IMR-90 (cell line): Measurements from ENCODE around the gene NEAT1. TPM values are rescaled to one million over a fixed set of nuclear protein-coding genes. Genes with fewer than 3 reads are reported as not detected.

ENCODE experiments used
- ATAC-seq: fragments of 200-7000 bp; cut with Tn5 transposase; 2 replicates; pipeline ENCODE4 v1.9.1; 2020; ENCODE audit warnings: low read depth, mild to moderate bottlenecking, moderate library complexity
- BruUV-seq: library from RNA; stranded (reverse); fragments of 400-500 nt; replicated peaks from 2 replicates; lab custom pipeline; 2021; lab: Mats Ljungman, UMichigan
- CTCF ChIA-PET: fragments of 300-600 bp; formaldehyde crosslinking; extraction: SDS; loops from one replicate; lab custom pipeline; 2021; ENCODE audit warnings: antibody characterized with exemption; lab: Yijun Ruan, JAX
- POLR2A ChIA-PET: fragments of 300-600 bp; sonication (Branson Sonifier 250); formaldehyde crosslinking; loops from one replicate; lab custom pipeline; 2022; ENCODE audit warnings: antibody characterized with exemption; ENCODE audit not compliant: unreplicated experiment; lab: Charles Lee
- DNase-seq: peaks from one replicate; pipeline ENCODE4 v3.0.0; 2013
- H2AFZ ChIP-seq: replicated peaks from 2 replicates; pipeline ENCODE3; 2013; ENCODE audit warnings: low read length, mild to moderate bottlenecking; ENCODE audit not compliant: poor library complexity
- H2AK5ac ChIP-seq: 2 replicates; pipeline ENCODE4 v1.6.1; 2013; ENCODE audit warnings: low read depth, low read length, inconsistent platforms
- H2AK9ac ChIP-seq: replicated peaks from 2 replicates; pipeline ENCODE3; 2013; ENCODE audit warnings: mild to moderate bottlenecking, low read depth, low read length, moderate library complexity; ENCODE audit not compliant: poor library complexity
- H2BK120ac ChIP-seq: 2 replicates; pipeline ENCODE4 v1.6.1; 2013; ENCODE audit warnings: low read depth, low read length, inconsistent platforms
- H2BK15ac ChIP-seq: 3 replicates; pipeline ENCODE4 v1.6.1; 2013; ENCODE audit warnings: low read depth, low read length, inconsistent platforms
- H2BK20ac ChIP-seq: 2 replicates; pipeline ENCODE4 v1.6.1; 2013; ENCODE audit warnings: low read depth, mild to moderate bottlenecking, inconsistent platforms, low read length, moderate library complexity
- H2BK5ac ChIP-seq: 2 replicates; pipeline ENCODE4 v1.6.1; 2013; ENCODE audit warnings: mild to moderate bottlenecking, low read depth, low read length, inconsistent platforms; ENCODE audit not compliant: poor library complexity, severe bottlenecking
- H3K14ac ChIP-seq: replicated peaks from 2 replicates; pipeline ENCODE4 v1.6.1; 2013; ENCODE audit warnings: low read depth, low read length, inconsistent platforms
- H3K18ac ChIP-seq: 2 replicates; pipeline ENCODE4 v1.6.1; 2013; ENCODE audit warnings: low read depth, low read length, control low read depth
- H3K23ac ChIP-seq: 2 replicates; pipeline ENCODE4 v1.6.1; 2013; ENCODE audit warnings: low read depth, low read length, inconsistent platforms
- H3K27ac ChIP-seq: 2 replicates; pipeline ENCODE4 v1.5.1; 2013; ENCODE audit warnings: mild to moderate bottlenecking, control low read depth, low read length; ENCODE audit not compliant: insufficient read depth
- H3K27me3 ChIP-seq: 2 replicates; pipeline ENCODE4 v1.6.1; 2013; ENCODE audit warnings: low read length; ENCODE audit not compliant: control insufficient read depth, insufficient read depth
- H3K36me3 ChIP-seq: 2 replicates; pipeline ENCODE4 v1.6.1; 2013; ENCODE audit warnings: low read length, mixed read lengths; ENCODE audit not compliant: control insufficient read depth, insufficient read depth
- H3K4ac ChIP-seq: 2 replicates; pipeline ENCODE4 v1.6.1; 2013; ENCODE audit warnings: low read depth, low read length, inconsistent platforms
- H3K4me1 ChIP-seq: 2 replicates; pipeline ENCODE4 v1.6.1; 2013; ENCODE audit warnings: low read length, mixed read lengths; ENCODE audit not compliant: control insufficient read depth, insufficient read depth
- H3K4me2 ChIP-seq: 2 replicates; pipeline ENCODE4 v1.6.1; 2013; ENCODE audit warnings: low read depth, mild to moderate bottlenecking, control low read depth, low read length, moderate library complexity
- H3K4me3 ChIP-seq: 2 replicates; pipeline ENCODE4 v1.5.1; 2013; ENCODE audit warnings: low read depth, mild to moderate bottlenecking, control low read depth, low read length, moderate library complexity; ENCODE audit not compliant: insufficient read depth
- H3K56ac ChIP-seq: 2 replicates; pipeline ENCODE4 v1.6.1; 2013; ENCODE audit warnings: low read length, inconsistent platforms; ENCODE audit not compliant: insufficient read depth; ENCODE audit errors: extremely low read depth
- H3K79me1 ChIP-seq, 2 experiments: 2 replicates each; pipeline ENCODE4 v1.6.1; 2013; ENCODE audit warnings: low read length in 2 of 2, inconsistent platforms in 1 of 2, low read depth in 1 of 2
- H3K9ac ChIP-seq: 2 replicates; pipeline ENCODE4 v1.6.1; 2013; ENCODE audit warnings: low read depth, low read length, control low read depth
- H3K9me1 ChIP-seq: 2 replicates; pipeline ENCODE4 v1.6.1; 2013; ENCODE audit warnings: low read length, inconsistent platforms; ENCODE audit not compliant: insufficient read depth
- H3K9me3 ChIP-seq: 2 replicates; pipeline ENCODE4 v1.6.1; 2013; ENCODE audit warnings: low read length; ENCODE audit not compliant: control insufficient read depth, insufficient read depth
- H4K20me1 ChIP-seq: 2 replicates; pipeline ENCODE4 v1.6.1; 2013; ENCODE audit warnings: low read length, inconsistent platforms; ENCODE audit not compliant: insufficient read depth
- H4K5ac ChIP-seq: 2 replicates; pipeline ENCODE4 v1.6.1; 2013; ENCODE audit warnings: mild to moderate bottlenecking, low read depth, low read length, control low read depth
- H4K8ac ChIP-seq, 2 experiments: 2 replicates each; pipeline ENCODE4 v1.6.1; 2013; ENCODE audit warnings: low read depth in 2 of 2, low read length in 2 of 2, control low read depth in 1 of 2, inconsistent platforms in 1 of 2
- H4K91ac ChIP-seq: 2 replicates; pipeline ENCODE4 v1.6.1; 2013; ENCODE audit warnings: low read depth, low read length, inconsistent platforms; ENCODE audit not compliant: insufficient read depth
- FOS ChIP-seq: fragments of 150-350 bp; IDR thresholded peaks from 2 replicates; pipeline ENCODE4 v1.6.1; 2016; ENCODE audit warnings: low read depth, low read length
- MAFK ChIP-seq: IDR thresholded peaks from 2 replicates; pipeline ENCODE4 v1.6.1; 2012; ENCODE audit warnings: low read depth, low read length, improper control_type of control experiment
- MXI1 ChIP-seq: IDR thresholded peaks from 2 replicates; pipeline ENCODE4 v1.6.1; 2012; ENCODE audit warnings: low read depth, mild to moderate bottlenecking, low read length, moderate library complexity, borderline replicate concordance
- NFE2L2 ChIP-seq: fragments of 150-350 bp; IDR thresholded peaks from 2 replicates; pipeline ENCODE4 v1.6.1; 2016; ENCODE audit warnings: low read depth, mild to moderate bottlenecking, low read length
- POLR2A ChIP-seq: IDR thresholded peaks from 2 replicates; pipeline ENCODE4 v1.6.1; 2012; ENCODE audit warnings: mild to moderate bottlenecking, low read depth, low read length
- SMC3 ChIP-seq: fragments of 150-350 bp; IDR thresholded peaks from 2 replicates; pipeline ENCODE4 v1.6.1; 2016; ENCODE audit warnings: low read depth, mild to moderate bottlenecking, antibody characterized with exemption, low read length, moderate library complexity
- WGBS, 2 experiments: methylation state at CpG; one replicate each; pipeline versions ENCODE4 v1.1.5 to v1.1.7; 2013; ENCODE audit warnings: missing lambda C conversion rate in 2 of 2; ENCODE audit not compliant: insufficient read length in 1 of 2; ENCODE audit errors: extremely low coverage in 2 of 2; 5-methylcytosine and 5-hydroxymethylcytosine counted together
- dilution Hi-C: fragments of 300-500 bp; cut with HindIII; formaldehyde crosslinking; loops from one replicate; pipeline ENCODE4 v1.14.3; 2018; ENCODE audit warnings: low sequenced_read_pairs; ENCODE audit not compliant: unreplicated experiment
- in situ Hi-C: fragments of 300-500 bp; cut with MboI; formaldehyde crosslinking; loops from 3 replicates; pipeline ENCODE4 v1.14.3; 2019; ENCODE audit warnings: low sequenced_read_pairs, inconsistent platforms, mixed read lengths
- intact Hi-C: fragments of 100-400 bp; cut with micrococcal nuclease; formaldehyde crosslinking; loops from 2 replicates; pipeline ENCODE4 v1.10.0; 2022
- polyA plus RNA-seq, 3 experiments: library from polyadenylated mRNA; depleted of rRNA; stranded (reverse); fragments of >200 nt; gene quantifications; 2 replicates each; pipeline ENCODE4 v1.2.3, GENCODE V29; 2012; ENCODE audit warnings: low replicate concordance in 1 of 3
- total RNA-seq: library from RNA; depleted of rRNA; stranded (reverse); fragments of >200 nt; gene quantifications from 2 replicates; pipeline ENCODE4 v1.2.3, GENCODE V29; 2012
- TF ChIP-seq, protein P1 (sequence below): conservative IDR thresholded peaks from 2 replicates; pipeline ENCODE4 v1.5.1; 2012; ENCODE audit warnings: mild to moderate bottlenecking, low read depth, low read length, improper control_type of control experiment
- TF ChIP-seq, protein P2 (sequence below): fragments of 150-350 bp; IDR thresholded peaks from 2 replicates; pipeline ENCODE4 v1.6.1; 2017; ENCODE audit warnings: mild to moderate bottlenecking, antibody characterized with exemption, low read length, low read depth

Gene NEAT1
- total and polyA plus RNA-seq, 2 of the 4 experiments (the other 2 are of a cell fraction) = 30.1 to 114 TPM

GRCh38 chr11:65386307-65387140, 36.1 kb upstream of the NEAT1 start, which contains the start of gene FRMD8 (continued):
- TF ChIP-seq, protein P1, sequence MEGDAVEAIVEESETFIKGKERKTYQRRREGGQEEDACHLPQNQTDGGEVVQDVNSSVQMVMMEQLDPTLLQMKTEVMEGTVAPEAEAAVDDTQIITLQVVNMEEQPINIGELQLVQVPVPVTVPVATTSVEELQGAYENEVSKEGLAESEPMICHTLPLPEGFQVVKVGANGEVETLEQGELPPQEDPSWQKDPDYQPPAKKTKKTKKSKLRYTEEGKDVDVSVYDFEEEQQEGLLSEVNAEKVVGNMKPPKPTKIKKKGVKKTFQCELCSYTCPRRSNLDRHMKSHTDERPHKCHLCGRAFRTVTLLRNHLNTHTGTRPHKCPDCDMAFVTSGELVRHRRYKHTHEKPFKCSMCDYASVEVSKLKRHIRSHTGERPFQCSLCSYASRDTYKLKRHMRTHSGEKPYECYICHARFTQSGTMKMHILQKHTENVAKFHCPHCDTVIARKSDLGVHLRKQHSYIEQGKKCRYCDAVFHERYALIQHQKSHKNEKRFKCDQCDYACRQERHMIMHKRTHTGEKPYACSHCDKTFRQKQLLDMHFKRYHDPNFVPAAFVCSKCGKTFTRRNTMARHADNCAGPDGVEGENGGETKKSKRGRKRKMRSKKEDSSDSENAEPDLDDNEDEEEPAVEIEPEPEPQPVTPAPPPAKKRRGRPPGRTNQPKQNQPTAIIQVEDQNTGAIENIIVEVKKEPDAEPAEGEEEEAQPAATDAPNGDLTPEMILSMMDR = no peak

GRCh38 chr11:65388731-65389130, 33.9 kb upstream of the NEAT1 start:
- no peak for ATAC-seq
- dilution Hi-C loops = no loop called here
- Histone ChIP-seq H3K27me3 (no peaks in the 10 kb centered on the region), H2BK20ac (no peak overlapping the region), H4K20me1 (peaks cover 8% of the 10 kb centered on the region; the same call in 1 of the 2 replicates), H4K5ac (no peak overlapping the region), H2BK15ac (no peak overlapping the region), H2BK120ac (no peak overlapping the region), H2AK5ac (peak overlapping the region; percentile 38; the same call in 1 of the 2 replicates), H3K9me1 (peaks cover 28% of the 10 kb centered on the region), H3K4ac (peak overlapping the region; percentile 19; the same call in 1 of the 2 replicates), H3K9ac (no peak overlapping the region), H2AFZ (no peak overlapping the region), H2BK5ac (no peak overlapping the region), H3K4me1 (peaks cover 38% of the 10 kb centered on the region), H3K79me1 (peaks cover 31 to 86% of the 10 kb centered on the region in 2 experiments), H3K56ac (no peak overlapping the region), H3K4me3 (no peak overlapping the region), H3K14ac (peak overlapping the region; percentile 43; the same call in 1 of the 2 replicates), H3K27ac (no peak overlapping the region), H4K91ac (no peak overlapping the region), H3K18ac (no peak overlapping the region), H3K23ac (peak overlapping the region; percentile 41), H3K9me3 (no peaks in the 10 kb centered on the region), H3K36me3 (peaks cover 20% of the 10 kb centered on the region; the same call in 1 of the 2 replicates), H3K4me2 (peak overlapping the region; percentile 12; the same call in 1 of the 2 replicates), H2AK9ac (no peak overlapping the region), H4K8ac (no peak overlapping the region)
- intact Hi-C loops = no loop called here
- POLR2A ChIA-PET = interaction anchor here (0.6 to 2.8 kb wide), 4 partner anchors 30 to 110 kb away, joined by 3 to 14 read pairs (median 3); partner anchors contain the start of gene MALAT1
- 100% methylated on average over 1 of the region's 4 CpGs; no CpG with 5 or more reads in 1 of the 2 experiments for WGBS, 2 experiments
- DNase-seq = no peak
- in situ Hi-C loops = no loop called here
- BruUV-seq = no TSS peak
- CTCF ChIA-PET = no interaction called here
- TF ChIP-seq POLR2A (no peak; the same call in none of the 2 replicates), MAFK (no peak), MXI1 (no peak), SMC3 (no peak), FOS (no peak), NFE2L2 (no peak)
- TF ChIP-seq, protein P1 = no peak
- TF ChIP-seq, protein P2, sequence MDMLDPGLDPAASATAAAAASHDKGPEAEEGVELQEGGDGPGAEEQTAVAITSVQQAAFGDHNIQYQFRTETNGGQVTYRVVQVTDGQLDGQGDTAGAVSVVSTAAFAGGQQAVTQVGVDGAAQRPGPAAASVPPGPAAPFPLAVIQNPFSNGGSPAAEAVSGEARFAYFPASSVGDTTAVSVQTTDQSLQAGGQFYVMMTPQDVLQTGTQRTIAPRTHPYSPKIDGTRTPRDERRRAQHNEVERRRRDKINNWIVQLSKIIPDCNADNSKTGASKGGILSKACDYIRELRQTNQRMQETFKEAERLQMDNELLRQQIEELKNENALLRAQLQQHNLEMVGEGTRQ = no peak
